HepG2 (cell line): Measurements from ENCODE around the gene GPER1.

ENCODE experiments used
- CEBPB ChIP-seq: IDR thresholded peaks from 2 replicates; pipeline ENCODE4 v1.6.1; 2011; ENCODE audit warnings: low read depth, low read length, improper control_type of control experiment, borderline replicate concordance
- JUN ChIP-seq: sonication (generic); formaldehyde crosslinking; IDR thresholded peaks from 2 replicates; pipeline ENCODE4 v1.4.0; 2020; ENCODE audit warnings: mild to moderate bottlenecking, missing genetic modification reagents
- KDM5B ChIP-seq: sonication (generic); formaldehyde crosslinking; IDR thresholded peaks from 2 replicates; pipeline ENCODE4 v1.4.0; 2020; ENCODE audit warnings: missing genetic modification reagents, mild to moderate bottlenecking, borderline replicate concordance
- NR2F2 ChIP-seq: IDR thresholded peaks from 2 replicates; pipeline ENCODE4 v1.6.1; 2012; ENCODE audit warnings: low read depth, inconsistent platforms, borderline replicate concordance
- NR3C1 ChIP-seq: sonication (generic); formaldehyde crosslinking; IDR thresholded peaks from 2 replicates; pipeline ENCODE4 v1.4.0; 2020; ENCODE audit warnings: missing genetic modification reagents
- TBP ChIP-seq: sonication (generic); formaldehyde crosslinking; IDR thresholded peaks from 2 replicates; pipeline ENCODE4 v1.5.0; 2020; ENCODE audit warnings: missing genetic modification reagents
- ZNF780A ChIP-seq: sonication (generic); formaldehyde crosslinking; IDR thresholded peaks from 2 replicates; pipeline ENCODE4 v1.8.0; 2022; ENCODE audit warnings: mild to moderate bottlenecking, missing genetic modification reagents, moderate library complexity

DNA sequence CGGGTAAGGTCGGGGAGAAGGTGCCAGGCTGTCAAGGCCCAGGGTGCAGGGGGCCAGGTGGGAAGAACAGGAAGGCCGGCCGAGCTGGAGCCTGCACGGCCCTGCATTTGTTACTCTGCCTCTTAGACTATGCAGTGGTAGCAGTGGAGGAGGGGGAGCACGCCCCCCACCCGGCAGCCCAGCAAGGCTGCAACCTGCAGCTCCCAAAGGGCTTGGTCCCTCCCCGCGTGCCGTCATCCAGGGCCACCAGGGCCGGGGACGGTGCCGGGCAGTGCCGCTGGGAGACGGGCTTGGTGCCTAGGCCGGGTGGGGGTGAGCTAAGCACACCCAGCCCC is 7.0 kb upstream of the GPER1 start:
- TF ChIP-seq CEBPB (no peak), NR2F2 (no peak), JUN (CRISPR knock-in tag) (no peak), TBP (CRISPR knock-in tag) (no peak), NR3C1 (no peak), KDM5B (CRISPR knock-in tag) (no peak), ZNF780A (CRISPR knock-in tag) (no peak)
